ENCODE data around the gene AKAIN1. TPM values are rescaled to one million over a fixed set of nuclear protein-coding genes. Genes with fewer than 3 reads are reported as not detected.

Gene AKAIN1
- total RNA-seq, 2 donors from 2014 or later, result not detected

- TF ChIP-seq POLR2AphosphoS5 (IDR thresholded peaks at IDR 0.05) (no peak), POLR2A (IDR thresholded peaks at IDR 0.05) (no peak), CTCF (IDR thresholded peaks at IDR 0.05) (no peak)
- WGBS, result 91% methylated on average over 6 of the region's 6 CpGs
- intact Hi-C loops (cut with DNase I), result no loop called here
- Histone ChIP-seq H3K36me3 (no peaks in the 10 kb centered on the region), H3K27ac (no peak overlapping the region), H3K27me3 (replicated peaks; ENCODE audit: insufficient read depth) (no peaks in the 10 kb centered on the region), H3K4me1 (replicated peaks) (no peaks in the 10 kb centered on the region), H3K9me3 (no peaks in the 10 kb centered on the region), H3K4me3 (no peak overlapping the region)
- no peak for DNase-seq (ENCODE audit: low spot score)
Measured at GRCh38 chr18:5173646-5174045, 23.4 kb downstream of the AKAIN1 start.

GRCh38 chr18:5173236-5173635, 23.8 kb downstream of the AKAIN1 start:
- no peaks in the 10 kb centered on the region for H3K9me3 ChIP-seq
- TF ChIP-seq POLR2A (IDR thresholded peaks at IDR 0.05) (no peak), POLR2AphosphoS5 (IDR thresholded peaks at IDR 0.05) (no peak), CTCF (IDR thresholded peaks at IDR 0.05) (no peak)
- no peak overlapping the region for H3K4me3 ChIP-seq
- WGBS, result 90% methylated on average over 2 of the region's 2 CpGs
- DNase-seq (ENCODE audit: low spot score), result no peak
- intact Hi-C loops (cut with DNase I), result no loop called here
- no peak overlapping the region for H3K27ac ChIP-seq
- H3K27me3 ChIP-seq (replicated peaks; ENCODE audit: insufficient read depth), result no peaks in the 10 kb centered on the region
- no peaks in the 10 kb centered on the region for H3K36me3 ChIP-seq
- H3K4me1 ChIP-seq (replicated peaks), result no peaks in the 10 kb centered on the region

DNA sequence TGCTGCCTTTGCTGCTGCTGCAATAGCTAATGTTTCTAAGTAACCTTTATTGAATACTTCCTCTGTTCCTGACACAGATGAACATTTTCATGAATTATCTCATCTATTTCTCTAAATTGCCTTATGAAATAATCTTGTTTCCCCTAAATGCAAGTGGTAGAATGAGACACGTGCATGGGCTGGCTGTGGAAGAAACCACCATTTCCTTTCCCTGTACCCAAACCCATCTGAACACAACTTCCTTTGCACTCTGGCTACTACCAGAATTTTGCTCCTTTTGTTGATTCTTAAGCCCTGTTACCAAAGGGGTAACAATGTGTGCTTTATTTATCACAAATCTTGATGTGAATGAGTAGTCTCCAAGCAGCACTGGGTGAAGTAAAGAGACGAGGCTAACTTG, 29.2 kb downstream of the AKAIN1 start:
- intact Hi-C loops (cut with DNase I), result no loop called here
- Histone ChIP-seq H3K4me1 (replicated peaks) (no peaks in the 10 kb centered on the region), H3K27ac (no peak overlapping the region), H3K4me3 (no peak overlapping the region), H3K27me3 (replicated peaks; ENCODE audit: insufficient read depth) (no peaks in the 10 kb centered on the region), H3K36me3 (no peaks in the 10 kb centered on the region), H3K9me3 (no peaks in the 10 kb centered on the region)
- 48% methylated on average over 2 of the region's 2 CpGs for WGBS
- TF ChIP-seq POLR2A (IDR thresholded peaks at IDR 0.05) (no peak), CTCF (IDR thresholded peaks at IDR 0.05) (no peak), POLR2AphosphoS5 (IDR thresholded peaks at IDR 0.05) (no peak)
- DNase-seq (ENCODE audit: low spot score), result no peak

GRCh38 chr18:5166606-5167280, 30.3 kb downstream of the AKAIN1 start:
- Histone ChIP-seq H3K27ac (no peak overlapping the region), H3K9me3 (no peaks in the 10 kb centered on the region), H3K4me1 (replicated peaks) (no peaks in the 10 kb centered on the region), H3K27me3 (replicated peaks; ENCODE audit: insufficient read depth) (no peaks in the 10 kb centered on the region), H3K4me3 (no peak overlapping the region), H3K36me3 (no peaks in the 10 kb centered on the region)
- 54% methylated on average over 2 of the region's 2 CpGs for WGBS
- intact Hi-C loops (cut with DNase I), result no loop called here
- DNase-seq (ENCODE audit: low spot score), result no peak
- TF ChIP-seq POLR2A (IDR thresholded peaks at IDR 0.05), result no peak
- no peak for TF ChIP-seq CTCF (IDR thresholded peaks at IDR 0.05)
- no peak for TF ChIP-seq POLR2AphosphoS5 (IDR thresholded peaks at IDR 0.05)

DNA sequence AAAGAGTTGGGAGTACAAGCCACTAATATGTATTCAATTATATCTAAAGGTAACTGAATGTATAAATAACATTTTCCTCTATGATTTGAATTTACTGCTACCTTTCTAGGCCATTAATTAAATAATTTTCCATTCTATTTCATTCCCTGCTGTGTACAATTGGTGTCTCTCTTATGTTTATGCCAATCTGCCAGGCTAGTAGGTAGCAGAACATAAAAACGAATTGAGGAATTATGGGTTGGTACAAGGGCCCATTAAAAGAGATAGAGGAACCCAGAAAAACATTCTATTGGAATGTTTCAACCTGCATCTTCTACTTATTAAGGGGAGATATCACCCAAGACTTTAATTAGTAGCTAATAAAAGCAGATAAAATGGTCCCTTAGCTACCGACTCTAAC, 32.2 kb downstream of the AKAIN1 start:
- Histone ChIP-seq H3K27me3 (replicated peaks; ENCODE audit: insufficient read depth) (no peaks in the 10 kb centered on the region), H3K4me3 (no peak overlapping the region), H3K4me1 (replicated peaks) (no peaks in the 10 kb centered on the region), H3K9me3 (no peaks in the 10 kb centered on the region), H3K27ac (no peak overlapping the region), H3K36me3 (no peaks in the 10 kb centered on the region)
- no peak for TF ChIP-seq POLR2AphosphoS5 (IDR thresholded peaks at IDR 0.05)
- TF ChIP-seq CTCF (IDR thresholded peaks at IDR 0.05), result no peak
- TF ChIP-seq POLR2A (IDR thresholded peaks at IDR 0.05), result no peak
- 52% methylated on average over 2 of the region's 2 CpGs for WGBS
- intact Hi-C loops (cut with DNase I), result no loop called here
- DNase-seq (ENCODE audit: low spot score), result no peak

Measured in prostate gland (tissue), 2 donors.